ENCODE results near the gene TGFA.

- TF ChIP-seq CTCF (optimal IDR thresholded peaks at IDR 0.05 in 1 of 3, IDR thresholded peaks at IDR 0.05 in 1 of 3, conservative IDR thresholded peaks at IDR 0.05 in 1 of 3; ENCODE audit: extremely low read depth in 1 of 3, insufficient read depth in 2 of 3, low read length in 3 of 3) (no peak), EZH2 (IDR thresholded peaks at IDR 0.05; ENCODE audit: low read length) (no peak)
Measured at GRCh38 chr2:70534183-70534836, 19.3 kb downstream of the TGFA start.
